Keratinocyte (primary cell): ENCODE results near the gene TENM4.

Source experiments
- EZH2 ChIP-seq: IDR thresholded peaks from one replicate; pipeline ENCODE4 v1.6.1; 2012; ENCODE audit warnings: inconsistent platforms, mild to moderate bottlenecking, low read length, moderate library complexity
- TF ChIP-seq, protein P1 (sequence below), 3 experiments: IDR thresholded peaks in 1 of 3; conservative IDR thresholded peaks in 1 of 3; optimal IDR thresholded peaks in 1 of 3; 2 replicates in 2 of 3; 3 replicates in 1 of 3; pipeline versions ENCODE3 to v1.5.1; 2011; ENCODE audit warnings: low read length in 3 of 3, mild to moderate bottlenecking in 3 of 3, moderate library complexity in 2 of 3, control low read depth in 1 of 3, inconsistent platforms in 1 of 3; ENCODE audit not compliant: insufficient read depth in 2 of 3; ENCODE audit errors: extremely low read depth in 1 of 3

DNA sequence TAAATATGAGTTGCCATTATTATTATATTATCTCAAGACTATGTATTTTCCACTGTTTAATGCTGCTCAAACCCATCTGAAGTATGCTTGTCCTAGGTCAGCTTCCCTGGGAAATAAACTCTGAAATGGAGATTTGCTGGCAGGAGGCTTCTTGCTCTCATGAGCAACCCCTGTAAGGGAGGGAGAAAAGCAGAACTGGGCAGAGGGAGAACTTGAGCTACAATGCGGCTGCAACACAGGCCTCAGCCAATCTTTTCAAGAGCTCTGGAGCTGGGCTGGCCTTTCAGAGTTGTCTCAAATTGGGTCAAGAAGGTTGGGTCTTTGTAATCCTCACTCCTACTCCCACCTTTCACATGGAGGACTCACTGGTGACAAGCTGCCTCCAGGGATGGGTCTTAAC is 412.6 kb downstream of the TENM4 start:
- TF ChIP-seq, protein P1, sequence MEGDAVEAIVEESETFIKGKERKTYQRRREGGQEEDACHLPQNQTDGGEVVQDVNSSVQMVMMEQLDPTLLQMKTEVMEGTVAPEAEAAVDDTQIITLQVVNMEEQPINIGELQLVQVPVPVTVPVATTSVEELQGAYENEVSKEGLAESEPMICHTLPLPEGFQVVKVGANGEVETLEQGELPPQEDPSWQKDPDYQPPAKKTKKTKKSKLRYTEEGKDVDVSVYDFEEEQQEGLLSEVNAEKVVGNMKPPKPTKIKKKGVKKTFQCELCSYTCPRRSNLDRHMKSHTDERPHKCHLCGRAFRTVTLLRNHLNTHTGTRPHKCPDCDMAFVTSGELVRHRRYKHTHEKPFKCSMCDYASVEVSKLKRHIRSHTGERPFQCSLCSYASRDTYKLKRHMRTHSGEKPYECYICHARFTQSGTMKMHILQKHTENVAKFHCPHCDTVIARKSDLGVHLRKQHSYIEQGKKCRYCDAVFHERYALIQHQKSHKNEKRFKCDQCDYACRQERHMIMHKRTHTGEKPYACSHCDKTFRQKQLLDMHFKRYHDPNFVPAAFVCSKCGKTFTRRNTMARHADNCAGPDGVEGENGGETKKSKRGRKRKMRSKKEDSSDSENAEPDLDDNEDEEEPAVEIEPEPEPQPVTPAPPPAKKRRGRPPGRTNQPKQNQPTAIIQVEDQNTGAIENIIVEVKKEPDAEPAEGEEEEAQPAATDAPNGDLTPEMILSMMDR (optimal IDR thresholded peaks at IDR 0.05 in 1 of 3, IDR thresholded peaks at IDR 0.05 in 1 of 3, conservative IDR thresholded peaks at IDR 0.05 in 1 of 3; ENCODE audit: extremely low read depth in 1 of 3, insufficient read depth in 2 of 3, low read length in 3 of 3), result no peak
- no peak for TF ChIP-seq EZH2
